Activated CD4-positive, alpha-beta T cell treated with anti-CD3 and anti-CD28 coated beads, Interleukin-2, Interleukin-4, amounts not matched to agents 100 ng/mL and 50 ng/mL, durations not matched to agents 16 hours and 8 hours (primary cell): ENCODE results near the gene OLFML2B.
A peak's percentile ranks its signal among the peaks of the same experiment; 100 is the strongest.

Source experiments
- DNase-seq: peaks from one replicate; pipeline ENCODE4 v3.0.0-alpha.2; 2020; ENCODE audit warnings: low spot score

OLFML2B gene

GRCh38 chr1:161978011-161978790 is 45.5 kb downstream of the OLFML2B start:
- no peak for DNase-seq

- DNase-seq: no peak
Observed at GRCh38 chr1:161973924-161974845, 49.5 kb downstream of the OLFML2B start.

GRCh38 chr1:161972828-161973227 is 50.8 kb downstream of the OLFML2B start:
- no peak for DNase-seq

GRCh38 chr1:161970633-161971032 is 53.0 kb downstream of the OLFML2B start:
- DNase-seq: no peak

DNA sequence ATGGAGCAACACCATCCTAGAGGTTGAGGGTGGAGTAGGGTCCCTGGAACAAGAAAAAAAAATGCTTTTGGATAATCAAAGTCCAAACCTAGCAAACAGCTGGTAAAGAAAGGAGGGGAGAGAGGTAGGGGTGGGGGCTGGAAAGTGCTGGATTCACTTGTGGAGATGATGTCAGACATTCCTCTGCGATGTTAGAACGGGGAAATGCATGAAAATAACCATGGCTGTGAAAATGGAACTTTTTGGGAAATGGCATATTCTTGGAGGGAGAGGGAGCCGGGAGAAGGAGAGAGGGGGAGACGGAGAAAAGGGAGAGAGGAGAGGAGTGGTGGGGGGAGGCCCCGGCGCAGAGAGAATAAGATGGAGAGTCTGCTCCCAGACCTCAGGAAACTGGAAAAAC is 53.6 kb downstream of the OLFML2B start:
- DNase-seq: no peak

GRCh38 chr1:161966067-161966466 is 57.6 kb downstream of the OLFML2B start:
- DNase-seq: no peak

DNA sequence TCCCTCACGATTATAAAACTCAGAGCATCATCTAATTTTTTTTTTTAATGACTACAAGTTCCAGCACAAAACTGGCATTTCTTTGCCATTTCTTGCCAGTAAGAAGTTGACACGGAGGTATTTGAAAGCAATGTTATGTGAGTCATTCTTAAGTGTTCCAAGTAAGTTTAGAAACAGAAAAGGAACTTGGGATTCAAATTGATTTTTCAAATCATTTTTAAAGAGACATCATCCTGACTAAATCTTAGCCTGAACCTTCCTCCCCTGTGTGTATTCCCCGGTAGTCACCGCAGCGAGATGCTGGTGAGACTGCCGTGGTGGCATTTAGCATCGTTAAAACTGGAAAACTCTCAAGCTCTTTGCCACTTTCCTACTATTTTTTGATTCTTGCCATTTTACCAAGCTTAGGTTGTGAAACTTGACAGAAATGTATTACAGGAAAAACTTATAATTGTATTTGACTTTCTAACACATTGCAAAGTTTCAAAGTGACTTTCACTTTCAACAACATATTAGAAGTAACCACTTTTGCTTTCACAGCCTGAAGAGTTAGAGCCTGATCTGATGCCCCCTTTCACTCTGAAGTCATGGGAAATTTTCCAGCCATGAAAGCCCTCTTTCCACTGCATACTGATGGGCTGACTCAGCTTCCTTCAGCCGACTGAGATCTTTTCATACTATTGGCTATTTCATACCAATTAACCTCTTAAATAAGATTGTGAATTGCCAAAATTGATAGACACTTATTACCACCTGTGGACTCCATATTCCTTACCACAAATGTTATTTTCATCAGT is 61.4 kb downstream of the OLFML2B start:
- peak; percentile 73 for DNase-seq

DNA sequence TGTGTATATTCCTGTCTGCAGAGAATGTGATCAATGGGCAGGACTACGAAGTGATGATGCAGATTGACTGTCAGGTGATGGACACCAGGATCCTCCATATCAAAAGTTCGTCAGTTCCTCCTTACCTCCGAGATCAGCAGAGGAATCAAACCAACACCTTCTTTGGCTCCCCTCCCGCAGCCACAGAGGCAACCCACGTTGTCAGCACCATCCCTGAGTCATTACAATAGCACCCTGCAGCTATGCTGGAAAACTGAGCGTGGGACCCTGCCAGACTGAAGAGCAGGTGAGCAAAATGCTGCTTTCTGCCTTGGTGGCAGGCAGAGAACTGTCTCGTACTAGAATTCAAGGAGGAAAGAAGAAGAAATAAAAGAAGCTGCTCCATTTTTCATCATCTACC is 65.2 kb downstream of the OLFML2B start:
- DNase-seq: no peak

DNA sequence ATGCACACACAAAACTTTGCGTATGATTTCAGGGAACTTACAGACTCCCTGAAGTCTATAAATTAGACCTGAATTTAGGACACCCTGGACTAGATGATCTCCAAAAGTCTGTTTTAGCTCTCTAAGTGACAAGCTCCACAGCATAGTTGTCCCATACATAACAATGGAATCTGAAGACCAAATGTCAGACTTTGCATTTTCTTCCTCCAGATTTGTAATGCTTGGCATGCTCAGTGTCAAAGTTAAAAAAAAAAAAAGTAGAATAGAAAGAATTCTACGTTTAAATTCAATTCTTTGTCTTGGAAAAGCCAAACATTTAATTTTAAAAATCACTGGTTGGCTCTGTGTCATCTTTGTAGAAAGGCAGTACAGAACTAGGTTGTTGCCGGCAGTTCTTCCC is 66.7 kb downstream of the OLFML2B start:
- DNase-seq: no peak

- no peak for DNase-seq
Observed at GRCh38 chr1:161956097-161956496, 67.6 kb downstream of the OLFML2B start.

- DNase-seq: no peak
Observed at GRCh38 chr1:161955606-161956005, 68.1 kb downstream of the OLFML2B start.

DNA sequence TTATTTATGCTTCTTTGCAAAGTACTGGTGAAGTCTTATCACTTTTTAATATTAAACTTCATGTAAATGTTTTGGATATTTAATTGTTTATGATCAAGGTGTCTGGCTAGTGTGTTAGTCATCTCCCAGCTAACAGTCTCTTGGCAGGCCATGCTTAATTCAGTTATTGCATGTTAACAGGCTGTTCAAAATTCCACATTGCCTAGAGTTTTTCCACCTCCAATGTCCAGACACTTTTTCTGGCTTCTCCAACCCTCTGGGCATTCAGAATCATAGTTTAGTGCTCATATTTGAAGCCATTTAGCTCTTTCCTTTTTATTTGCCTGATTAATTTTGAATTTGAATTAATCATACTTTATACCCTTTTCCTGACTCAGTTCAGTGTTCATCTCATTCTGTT is 69.2 kb downstream of the OLFML2B start:
- DNase-seq: no peak

- no peak for DNase-seq
Observed at GRCh38 chr1:161954050-161954449, 69.6 kb downstream of the OLFML2B start.

DNA sequence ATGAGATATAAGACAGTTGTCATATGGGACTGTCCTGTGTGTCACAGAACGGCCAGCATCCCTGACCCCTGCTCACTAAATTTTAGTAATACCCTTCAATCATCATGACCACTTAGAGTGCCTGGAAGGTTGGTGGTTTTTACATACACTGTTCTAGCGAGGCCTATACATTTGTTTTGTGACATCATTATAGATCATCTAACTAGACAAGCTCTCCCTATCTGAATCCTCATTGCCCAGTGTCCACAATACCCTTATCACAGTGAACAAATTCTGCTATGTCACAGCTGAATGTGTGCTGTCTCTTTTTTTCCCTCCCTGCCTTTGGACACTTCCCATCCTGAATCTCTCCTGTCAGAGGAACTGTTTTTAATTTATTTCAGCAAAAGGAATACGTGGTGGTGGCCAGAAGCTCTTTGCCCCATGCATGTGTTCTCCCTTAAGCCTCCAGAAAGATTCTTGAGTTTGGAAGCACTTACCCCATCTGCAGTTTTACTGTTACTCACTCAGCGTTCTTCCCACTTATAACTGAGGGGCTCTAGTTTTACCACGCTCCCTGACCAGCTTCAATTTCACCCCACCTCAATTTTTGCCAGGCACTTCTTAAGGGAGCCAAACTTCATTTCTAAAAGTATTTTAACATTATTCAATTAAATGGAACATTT is 70.3 kb downstream of the OLFML2B start:
- DNase-seq: no peak

GRCh38 chr1:161952607-161953172 is 71.0 kb downstream of the OLFML2B start:
- DNase-seq: no peak

DNA sequence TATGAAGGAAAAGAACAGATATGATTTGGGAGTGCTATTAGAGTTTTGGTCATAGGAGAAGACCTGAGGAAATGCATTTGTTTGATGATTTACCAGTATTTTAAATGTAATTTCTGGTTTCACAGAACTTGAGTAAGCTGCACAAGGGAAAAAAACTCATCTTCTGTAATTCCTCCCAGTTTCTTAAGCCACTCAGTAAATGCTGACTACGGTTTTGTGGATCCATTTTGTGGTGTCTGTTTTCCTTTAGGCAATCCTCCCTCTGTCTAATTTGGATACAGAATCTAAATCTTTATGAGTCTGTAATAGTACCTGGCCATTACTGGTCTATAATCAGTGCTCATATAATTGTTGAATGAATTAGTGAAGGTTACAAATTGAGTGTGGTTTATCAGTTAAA is 72.0 kb downstream of the OLFML2B start:
- no peak for DNase-seq

GRCh38 chr1:161950377-161950776 is 73.3 kb downstream of the OLFML2B start:
- DNase-seq: no peak

GRCh38 chr1:161949548-161949947 is 74.1 kb downstream of the OLFML2B start:
- DNase-seq: no peak

- no peak for DNase-seq
Observed at GRCh38 chr1:161948435-161948834, 75.2 kb downstream of the OLFML2B start.

DNA sequence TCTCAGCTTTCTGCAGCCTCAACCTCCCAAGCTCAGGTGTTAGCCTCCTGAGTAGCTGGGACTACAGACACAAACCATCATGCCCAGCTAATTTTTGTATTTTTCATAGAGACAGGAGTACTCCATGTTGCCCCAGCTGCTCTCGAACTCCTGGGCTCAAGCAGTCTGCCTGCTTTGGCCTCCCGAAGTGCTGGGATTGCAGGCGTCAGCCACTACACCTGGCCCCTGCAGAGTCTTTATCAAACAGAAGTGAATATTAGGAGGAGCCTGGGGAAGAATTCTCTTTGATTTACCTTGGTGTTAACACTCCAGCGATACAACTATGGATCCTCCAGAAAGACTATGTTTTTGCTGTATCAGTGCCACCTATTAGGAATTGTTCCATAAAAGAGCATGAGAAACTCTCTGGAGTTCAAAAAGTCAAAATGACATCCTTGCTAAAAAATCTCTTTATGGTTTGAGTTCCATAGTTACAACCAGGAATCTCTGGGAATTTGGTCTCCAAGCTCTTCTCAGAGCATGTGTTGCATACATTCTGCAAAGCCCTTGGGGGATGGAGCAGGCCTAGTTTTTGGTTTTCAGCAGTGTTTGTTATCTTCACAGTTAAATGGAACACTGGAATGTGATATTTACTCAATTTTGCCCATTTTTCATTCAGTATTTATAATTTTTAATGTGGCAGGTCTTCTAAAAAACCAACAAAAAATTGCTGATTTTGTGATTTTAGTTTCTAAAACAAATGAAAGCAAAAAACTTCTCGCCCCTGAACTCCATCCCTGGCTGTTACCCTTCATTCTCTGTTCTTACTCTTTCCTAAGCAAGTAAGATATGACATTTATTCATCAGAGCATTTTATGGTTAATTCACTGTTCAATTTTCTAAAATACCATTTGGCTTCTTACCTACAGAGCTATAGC is 77.3 kb downstream of the OLFML2B start:
- DNase-seq: no peak
